ENCODE data around the gene CTPS2.
A peak's percentile ranks its signal among the peaks of the same experiment; 100 is the strongest.

The CTPS2 gene

DNA sequence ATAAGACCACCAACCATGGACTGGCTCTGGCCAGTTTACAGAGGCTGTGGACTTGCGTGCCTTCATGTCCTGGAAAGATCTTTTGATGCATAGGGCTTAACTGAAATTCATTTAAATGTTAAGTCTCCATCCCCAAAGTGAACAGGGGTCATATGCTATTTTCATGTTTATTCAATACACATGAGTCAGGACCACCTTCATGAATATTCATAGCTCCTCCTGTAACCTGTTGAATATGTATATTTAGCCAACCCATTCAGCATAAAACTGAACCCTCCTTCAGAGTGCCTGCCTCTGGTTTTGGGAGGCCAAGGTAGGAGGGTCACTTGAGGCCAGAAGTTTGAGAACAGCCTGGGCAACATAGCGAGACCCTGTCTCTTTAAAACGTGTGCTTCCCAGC is 7.1 kb downstream of the CTPS2 start:
- no peaks in the 10 kb centered on the region for H3K9me3 Mint-ChIP-seq
- DNase-seq (ENCODE audit: low spot score in 2 of 2) (no peak), ATAC-seq (replicated peaks; ENCODE audit: extremely low read depth, poor library complexity, severe bottlenecking) (no peak)
- H3K27ac Mint-ChIP-seq (ENCODE audit: low read depth) = no peak overlapping the region
- no peak overlapping the region for H3K4me3 Mint-ChIP-seq
- no peaks in the 10 kb centered on the region for H3K27me3 Mint-ChIP-seq
- no peaks in the 10 kb centered on the region for H3K4me1 Mint-ChIP-seq
- H3K36me3 Mint-ChIP-seq (ENCODE audit: insufficient read depth) = peaks cover 2% of the 10 kb centered on the region

DNA sequence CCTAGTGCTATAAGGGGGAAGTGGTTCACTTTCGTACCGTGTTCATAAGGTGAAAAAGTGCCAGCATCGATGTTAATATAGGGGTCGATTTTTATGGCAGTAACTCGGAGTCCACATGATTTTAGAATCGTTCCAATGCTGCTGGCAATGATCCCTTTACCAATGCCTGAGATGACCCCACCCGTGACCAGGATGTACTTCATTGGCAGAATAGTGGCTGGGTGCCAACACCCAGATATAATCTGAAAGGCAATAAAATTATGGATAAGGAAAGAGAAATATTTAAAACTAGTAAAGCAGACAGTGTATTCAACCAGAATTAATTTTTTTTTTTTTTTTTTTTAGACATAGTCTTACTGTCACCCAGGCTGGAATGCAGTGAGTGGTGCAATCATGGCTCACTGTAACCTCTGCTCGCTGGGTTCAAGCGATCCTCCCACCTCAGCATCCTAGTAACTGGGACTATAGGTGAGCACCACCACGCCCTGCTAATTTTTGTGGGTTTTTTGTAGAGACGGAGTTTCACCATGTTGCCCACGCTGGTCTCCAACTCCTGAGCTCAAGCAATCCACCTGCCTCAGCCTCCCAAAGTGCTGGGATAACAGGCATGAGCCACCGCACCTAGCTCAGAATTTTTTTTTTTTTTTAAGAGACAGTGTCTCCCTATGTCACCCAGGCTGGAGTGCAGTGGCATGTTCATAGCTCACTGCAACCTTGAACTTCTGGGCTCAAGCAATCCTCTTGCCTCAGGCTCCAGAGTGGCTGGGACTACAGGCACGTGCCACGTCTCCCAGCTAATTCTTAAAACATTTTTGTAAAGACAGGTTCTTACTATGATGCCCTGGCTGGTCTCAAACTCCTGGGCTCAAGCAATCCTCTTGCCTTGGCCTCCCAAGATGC is 9.5 kb downstream of the CTPS2 start:
- DNase-seq (ENCODE audit: low spot score in 2 of 2) (no peak), ATAC-seq (replicated peaks; ENCODE audit: extremely low read depth, poor library complexity, severe bottlenecking) (no peak)
- H3K9me3 Mint-ChIP-seq = no peaks in the 10 kb centered on the region
- H3K36me3 Mint-ChIP-seq (ENCODE audit: insufficient read depth) = peaks cover 3% of the 10 kb centered on the region
- no peak overlapping the region for H3K4me3 Mint-ChIP-seq
- no peak overlapping the region for H3K27ac Mint-ChIP-seq (ENCODE audit: low read depth)
- no peaks in the 10 kb centered on the region for H3K27me3 Mint-ChIP-seq
- H3K4me1 Mint-ChIP-seq = no peaks in the 10 kb centered on the region

DNA sequence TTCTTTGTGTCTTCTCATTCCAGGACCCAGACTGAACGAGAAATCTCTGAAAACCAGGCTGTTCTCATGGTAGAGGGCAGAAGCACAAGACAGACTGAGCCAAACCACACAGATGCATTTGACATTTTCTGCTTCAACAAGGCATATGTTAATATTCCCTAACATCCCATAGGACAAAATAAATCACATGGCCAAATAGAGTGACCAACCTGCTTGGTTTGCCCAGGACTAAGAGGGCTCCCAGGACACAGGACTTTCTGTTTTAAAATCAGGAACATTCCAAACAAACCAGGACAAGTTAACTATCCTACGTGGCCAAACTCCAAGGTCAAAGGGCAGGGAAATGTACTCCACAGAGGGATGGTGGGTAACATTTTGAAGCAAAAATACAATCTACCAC is 11.7 kb downstream of the CTPS2 start:
- ATAC-seq (replicated peaks; ENCODE audit: extremely low read depth, poor library complexity, severe bottlenecking) (no peak), DNase-seq (ENCODE audit: low spot score in 2 of 2) (no peak)
- peaks cover 6% of the 10 kb centered on the region for H3K36me3 Mint-ChIP-seq (ENCODE audit: insufficient read depth)
- H3K27ac Mint-ChIP-seq (ENCODE audit: low read depth) = no peak overlapping the region
- H3K4me1 Mint-ChIP-seq = no peaks in the 10 kb centered on the region
- H3K27me3 Mint-ChIP-seq = no peaks in the 10 kb centered on the region
- no peak overlapping the region for H3K4me3 Mint-ChIP-seq
- H3K9me3 Mint-ChIP-seq = no peaks in the 10 kb centered on the region

DNA sequence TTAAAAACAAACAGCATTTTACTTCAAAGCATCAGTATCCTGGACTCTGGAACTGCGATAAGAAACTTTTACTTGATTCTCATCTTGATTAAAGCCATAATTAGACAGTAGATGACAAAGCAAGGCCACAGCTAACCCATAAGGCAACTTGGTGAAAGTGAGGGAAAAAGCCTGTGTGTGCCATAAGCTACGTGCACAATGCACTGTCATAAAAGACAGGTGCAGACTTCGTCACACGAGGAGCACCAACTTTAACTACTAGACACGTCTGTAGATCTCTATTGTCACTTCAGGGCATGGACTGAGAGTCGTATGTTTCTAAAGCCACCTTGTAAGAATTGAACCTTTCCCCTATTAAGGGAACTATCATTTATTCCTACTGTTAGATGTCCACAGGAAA is 13.1 kb downstream of the CTPS2 start:
- ATAC-seq (replicated peaks; ENCODE audit: extremely low read depth, poor library complexity, severe bottlenecking) = no peak
- Mint-ChIP-seq H3K27ac (ENCODE audit: low read depth) (no peak overlapping the region), H3K27me3 (no peaks in the 10 kb centered on the region), H3K36me3 (ENCODE audit: insufficient read depth) (peaks cover 5% of the 10 kb centered on the region), H3K4me1 (no peaks in the 10 kb centered on the region), H3K4me3 (no peak overlapping the region), H3K9me3 (no peaks in the 10 kb centered on the region)
- DNase-seq (ENCODE audit: low spot score in 2 of 2) = no peak

DNA sequence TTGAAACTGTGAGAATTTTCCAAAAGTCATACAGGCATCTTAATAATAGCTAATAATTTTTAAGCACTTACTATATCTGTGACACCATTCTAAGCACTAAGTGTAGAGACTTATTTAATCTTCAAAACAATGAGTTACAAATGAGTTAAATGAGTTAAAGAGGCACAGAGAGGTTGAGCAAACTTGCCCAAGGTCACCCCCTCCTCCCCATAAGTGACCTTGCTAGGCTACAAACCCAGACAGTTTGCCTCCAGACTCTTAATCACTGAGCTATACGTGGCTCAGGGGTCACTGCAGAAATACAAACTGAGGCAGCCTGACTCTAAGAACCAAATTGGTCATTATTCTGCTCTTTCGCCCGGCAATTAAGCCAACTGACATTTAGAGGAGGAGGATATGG is 15.5 kb downstream of the CTPS2 start:
- no peak overlapping the region for H3K27ac Mint-ChIP-seq (ENCODE audit: low read depth)
- H3K9me3 Mint-ChIP-seq = no peaks in the 10 kb centered on the region
- no peak overlapping the region for H3K4me3 Mint-ChIP-seq
- ATAC-seq (replicated peaks; ENCODE audit: extremely low read depth, poor library complexity, severe bottlenecking) (no peak), DNase-seq (ENCODE audit: low spot score in 2 of 2) (no peak)
- peaks cover 8% of the 10 kb centered on the region for H3K36me3 Mint-ChIP-seq (ENCODE audit: insufficient read depth)
- H3K27me3 Mint-ChIP-seq = no peaks in the 10 kb centered on the region
- H3K4me1 Mint-ChIP-seq = no peaks in the 10 kb centered on the region

DNA sequence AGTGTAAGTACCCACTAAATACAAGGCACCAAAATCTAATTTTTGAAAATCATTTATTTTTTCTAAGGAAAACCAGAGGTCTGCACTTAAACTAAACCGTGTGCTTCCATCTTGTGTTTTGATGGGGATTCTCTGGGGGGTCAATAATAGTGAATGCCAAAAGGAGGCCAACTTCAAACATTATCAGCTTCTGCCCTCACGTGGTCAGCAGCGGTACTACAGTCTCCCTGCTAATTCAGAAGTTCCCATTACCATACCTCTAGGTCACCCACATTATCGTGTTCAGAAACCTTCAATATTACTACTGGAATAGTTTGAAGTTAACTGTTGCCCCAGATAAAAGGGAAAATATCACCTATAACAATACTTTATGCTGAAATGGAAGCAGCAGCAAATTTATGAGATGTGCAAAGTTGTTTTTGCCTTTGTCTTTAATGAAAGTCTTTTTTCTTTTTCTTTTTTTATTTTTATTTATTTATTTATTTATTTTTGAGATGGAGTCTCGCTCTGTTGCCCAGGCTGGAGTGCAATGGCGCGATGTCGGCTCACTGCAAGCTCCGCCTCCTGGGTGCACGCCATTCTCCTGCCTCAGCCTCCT is 17.3 kb downstream of the CTPS2 start:
- Mint-ChIP-seq H3K27ac (ENCODE audit: low read depth) (no peak overlapping the region), H3K36me3 (ENCODE audit: insufficient read depth) (peaks cover 15% of the 10 kb centered on the region), H3K4me3 (no peak overlapping the region), H3K9me3 (no peaks in the 10 kb centered on the region), H3K27me3 (no peaks in the 10 kb centered on the region), H3K4me1 (peaks cover 4% of the 10 kb centered on the region)
- DNase-seq (ENCODE audit: low spot score in 2 of 2) = peak; percentile 20 to 34
- ATAC-seq (replicated peaks; ENCODE audit: extremely low read depth, poor library complexity, severe bottlenecking) = peak; percentile 32

DNA sequence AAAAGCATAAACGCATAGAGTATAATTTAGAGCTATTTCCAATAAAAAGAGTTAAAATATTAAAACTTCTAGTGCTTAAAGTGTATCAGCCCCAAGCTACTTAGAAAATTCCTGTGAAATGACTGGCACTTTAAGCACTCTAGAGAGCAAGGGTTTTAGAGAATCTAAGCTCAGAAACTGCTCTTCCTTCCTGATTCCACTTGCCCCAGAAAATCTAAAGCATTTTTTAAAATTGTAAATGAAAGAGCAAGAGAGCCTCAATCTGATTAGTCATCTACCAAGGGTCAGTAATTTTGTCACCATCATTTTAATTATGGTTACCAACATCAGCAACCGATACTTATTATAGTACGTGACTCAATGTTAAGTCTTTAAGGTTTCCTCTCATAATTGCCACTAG is 25.0 kb downstream of the CTPS2 start:
- peaks cover 14% of the 10 kb centered on the region for H3K36me3 Mint-ChIP-seq (ENCODE audit: insufficient read depth)
- no peak for ATAC-seq (replicated peaks; ENCODE audit: extremely low read depth, poor library complexity, severe bottlenecking)
- H3K27me3 Mint-ChIP-seq = no peaks in the 10 kb centered on the region
- no peaks in the 10 kb centered on the region for H3K9me3 Mint-ChIP-seq
- no peak for DNase-seq (ENCODE audit: low spot score in 2 of 2)
- H3K4me3 Mint-ChIP-seq = no peak overlapping the region
- H3K4me1 Mint-ChIP-seq = peaks cover 4% of the 10 kb centered on the region
- no peak overlapping the region for H3K27ac Mint-ChIP-seq (ENCODE audit: low read depth)

DNA sequence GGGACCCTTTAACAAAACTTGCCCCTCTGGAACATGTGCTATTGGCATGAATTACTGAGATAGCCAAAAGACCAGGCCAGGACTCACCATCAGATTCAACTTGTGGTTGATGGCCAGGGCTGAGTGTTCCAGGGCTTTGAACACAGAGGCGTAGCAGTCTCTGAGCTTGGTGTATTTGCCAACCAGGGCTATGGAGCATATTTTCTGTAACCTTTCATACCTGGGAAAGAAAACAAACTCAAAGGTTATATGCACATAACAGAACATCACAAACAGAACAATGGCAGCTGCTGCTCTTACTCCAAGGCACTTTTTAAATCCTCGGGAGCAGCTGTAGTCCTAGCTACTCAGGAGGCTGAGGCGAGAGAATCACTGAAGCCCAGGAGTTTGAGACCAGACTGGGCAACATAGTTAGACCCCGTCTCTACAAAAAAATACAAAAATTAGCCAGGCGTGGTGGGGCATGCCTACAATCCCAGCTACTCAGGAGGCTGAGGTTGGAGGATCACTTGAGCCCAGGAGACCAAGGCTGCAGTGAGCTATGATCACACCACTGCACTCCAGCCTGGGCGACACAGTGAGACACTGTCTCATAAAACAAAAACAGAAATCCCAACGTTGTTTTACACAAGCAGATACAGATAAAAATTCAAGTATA is 29.3 kb downstream of the CTPS2 start:
- no peaks in the 10 kb centered on the region for H3K9me3 Mint-ChIP-seq
- ATAC-seq (replicated peaks; ENCODE audit: extremely low read depth, poor library complexity, severe bottlenecking) (no peak), DNase-seq (ENCODE audit: low spot score in 2 of 2) (no peak)
- no peak overlapping the region for H3K27ac Mint-ChIP-seq (ENCODE audit: low read depth)
- H3K4me1 Mint-ChIP-seq = no peaks in the 10 kb centered on the region
- no peaks in the 10 kb centered on the region for H3K27me3 Mint-ChIP-seq
- peaks cover 15% of the 10 kb centered on the region for H3K36me3 Mint-ChIP-seq (ENCODE audit: insufficient read depth)
- no peak overlapping the region for H3K4me3 Mint-ChIP-seq

DNA sequence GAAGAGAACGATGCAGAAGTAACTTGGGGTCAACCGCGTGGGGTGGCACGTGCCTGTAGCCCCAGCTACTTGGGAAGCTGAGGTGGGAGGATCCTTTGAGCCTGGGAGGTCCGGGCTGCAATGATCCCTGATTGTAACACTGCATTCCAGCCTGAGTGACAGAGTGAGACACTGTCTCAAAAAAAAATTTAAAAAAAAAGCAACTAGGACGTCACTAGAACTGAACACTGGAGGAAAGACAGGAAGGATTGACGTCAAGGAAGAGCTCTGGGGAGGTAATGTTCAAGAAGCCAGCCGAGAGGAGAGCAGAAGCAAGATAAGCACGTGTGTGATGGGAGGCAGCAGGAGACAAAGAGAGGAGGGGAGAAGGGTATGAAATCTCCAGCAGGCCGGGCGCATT is 33.8 kb downstream of the CTPS2 start:
- no peaks in the 10 kb centered on the region for H3K9me3 Mint-ChIP-seq
- no peak for DNase-seq (ENCODE audit: low spot score in 2 of 2)
- H3K27ac Mint-ChIP-seq (ENCODE audit: low read depth) = no peak overlapping the region
- peaks cover 24% of the 10 kb centered on the region for H3K36me3 Mint-ChIP-seq (ENCODE audit: insufficient read depth)
- H3K4me3 Mint-ChIP-seq = no peak overlapping the region
- no peaks in the 10 kb centered on the region for H3K4me1 Mint-ChIP-seq
- no peaks in the 10 kb centered on the region for H3K27me3 Mint-ChIP-seq
- no peak for ATAC-seq (replicated peaks; ENCODE audit: extremely low read depth, poor library complexity, severe bottlenecking)

DNA sequence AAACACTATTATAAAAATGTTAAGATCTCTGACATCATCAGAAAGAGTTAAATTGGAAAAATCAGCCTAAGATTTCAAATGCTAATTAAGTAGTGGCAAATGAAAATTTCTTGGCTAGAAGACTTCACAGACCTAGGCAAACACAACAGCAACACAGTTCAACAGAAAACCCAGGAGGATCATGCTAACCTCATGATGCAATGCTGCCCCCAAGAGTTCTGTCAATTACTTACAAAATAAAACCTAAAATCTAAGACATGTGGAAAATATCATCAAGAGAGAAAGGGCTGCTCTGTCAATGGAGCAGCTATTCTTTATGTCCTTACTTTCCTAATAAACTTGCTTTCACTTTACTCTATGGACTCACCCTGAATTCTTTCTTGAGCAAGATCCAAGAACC is 41.5 kb downstream of the CTPS2 start:
- Mint-ChIP-seq H3K9me3 (no peaks in the 10 kb centered on the region), H3K4me3 (no peak overlapping the region), H3K36me3 (ENCODE audit: insufficient read depth) (peaks cover 7% of the 10 kb centered on the region), H3K4me1 (no peaks in the 10 kb centered on the region), H3K27ac (ENCODE audit: low read depth) (no peak overlapping the region), H3K27me3 (no peaks in the 10 kb centered on the region)
- ATAC-seq (replicated peaks; ENCODE audit: extremely low read depth, poor library complexity, severe bottlenecking) = no peak
- no peak for DNase-seq (ENCODE audit: low spot score in 2 of 2)

DNA sequence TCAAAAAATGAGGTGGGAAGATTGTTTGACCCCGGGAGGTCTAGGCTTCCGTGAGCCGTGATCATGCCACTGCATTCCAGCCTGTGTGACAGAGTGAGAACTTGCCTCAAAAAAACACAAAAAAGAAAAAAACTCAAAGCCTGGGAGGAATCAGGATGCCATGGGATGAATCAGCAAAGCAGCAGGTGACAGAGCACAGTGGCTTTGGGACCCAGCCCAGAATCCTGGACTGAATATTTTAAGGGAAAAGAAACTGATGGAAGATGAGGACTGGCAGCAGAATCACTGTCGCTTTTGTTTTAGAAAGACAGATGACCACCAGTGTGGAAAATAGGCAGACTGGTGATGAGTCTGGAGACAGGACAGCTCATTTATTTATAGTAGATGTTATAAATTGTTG is 45.9 kb downstream of the CTPS2 start:
- Mint-ChIP-seq H3K27ac (ENCODE audit: low read depth) (no peak overlapping the region), H3K36me3 (ENCODE audit: insufficient read depth) (peaks cover 8% of the 10 kb centered on the region), H3K4me1 (no peaks in the 10 kb centered on the region), H3K9me3 (no peaks in the 10 kb centered on the region), H3K4me3 (no peak overlapping the region), H3K27me3 (no peaks in the 10 kb centered on the region)
- DNase-seq (ENCODE audit: low spot score in 2 of 2) (no peak), ATAC-seq (replicated peaks; ENCODE audit: extremely low read depth, poor library complexity, severe bottlenecking) (no peak)

DNA sequence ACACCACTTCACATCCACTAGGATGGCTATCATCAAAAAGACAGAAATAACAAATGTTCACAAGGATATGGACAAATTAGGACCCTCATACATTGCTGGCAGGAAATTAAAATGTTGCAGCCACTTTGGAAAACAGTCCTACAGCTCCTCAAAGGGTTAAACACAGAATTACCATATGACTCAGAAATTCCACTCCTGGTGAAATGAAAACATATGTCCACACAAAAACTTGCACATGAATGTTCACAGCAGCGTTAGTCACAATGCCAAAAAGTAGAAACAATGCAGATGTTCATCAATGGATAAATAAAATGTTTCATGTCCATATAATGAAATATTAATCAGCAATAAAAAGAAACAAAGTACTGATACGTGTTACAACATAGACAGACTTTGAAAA is 47.4 kb downstream of the CTPS2 start:
- Mint-ChIP-seq H3K27ac (ENCODE audit: low read depth) (no peak overlapping the region), H3K4me3 (no peak overlapping the region), H3K36me3 (ENCODE audit: insufficient read depth) (peaks cover 9% of the 10 kb centered on the region), H3K9me3 (no peaks in the 10 kb centered on the region), H3K27me3 (no peaks in the 10 kb centered on the region), H3K4me1 (no peaks in the 10 kb centered on the region)
- no peak for ATAC-seq (replicated peaks; ENCODE audit: extremely low read depth, poor library complexity, severe bottlenecking)
- no peak for DNase-seq (ENCODE audit: low spot score in 2 of 2)

DNA sequence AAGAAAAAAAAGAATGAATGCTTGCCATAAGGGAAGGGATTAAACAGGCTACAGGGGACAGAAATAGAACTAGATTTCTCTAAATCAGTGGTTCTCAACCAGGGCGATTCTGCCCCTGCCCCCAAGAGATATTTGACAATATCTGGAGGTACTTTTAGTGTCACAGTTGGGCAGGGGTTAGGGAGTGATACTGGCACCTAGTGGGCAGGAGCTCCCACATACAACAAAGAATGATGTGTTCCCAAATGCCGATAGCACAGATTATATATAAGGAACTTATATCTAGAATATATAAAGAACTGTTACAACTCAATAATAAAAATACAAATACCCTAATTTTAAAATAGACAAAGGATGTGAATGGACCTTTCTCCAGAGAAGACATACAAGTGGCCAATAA is 47.8 kb downstream of the CTPS2 start:
- no peaks in the 10 kb centered on the region for H3K4me1 Mint-ChIP-seq
- no peak overlapping the region for H3K27ac Mint-ChIP-seq (ENCODE audit: low read depth)
- no peaks in the 10 kb centered on the region for H3K9me3 Mint-ChIP-seq
- H3K36me3 Mint-ChIP-seq (ENCODE audit: insufficient read depth) = peaks cover 9% of the 10 kb centered on the region
- no peak for ATAC-seq (replicated peaks; ENCODE audit: extremely low read depth, poor library complexity, severe bottlenecking)
- no peaks in the 10 kb centered on the region for H3K27me3 Mint-ChIP-seq
- no peak for DNase-seq (ENCODE audit: low spot score in 2 of 2)
- no peak overlapping the region for H3K4me3 Mint-ChIP-seq
